Islet precursor cell (in vitro differentiated cells): ENCODE data around the gene TMTC2.

Source experiments
- DNase-seq: peaks from one replicate; pipeline ENCODE4 v3.0.0-alpha.2; 2018

The TMTC2 gene

GRCh38 chr12:83031196-83031595 lies 344.5 kb downstream of the TMTC2 start:
- DNase-seq = no peak

- DNase-seq = no peak
Observed at GRCh38 chr12:83036847-83037246, 350.1 kb downstream of the TMTC2 start.

GRCh38 chr12:83039413-83039812 lies 352.7 kb downstream of the TMTC2 start:
- DNase-seq = no peak

- no peak for DNase-seq
Observed at GRCh38 chr12:83040339-83040738, 353.6 kb downstream of the TMTC2 start.

GRCh38 chr12:83040991-83041390 lies 354.3 kb downstream of the TMTC2 start:
- DNase-seq = no peak

- no peak for DNase-seq
Observed at GRCh38 chr12:83042441-83043200, 355.9 kb downstream of the TMTC2 start.

- DNase-seq = no peak
Observed at GRCh38 chr12:83044736-83045135, 358.0 kb downstream of the TMTC2 start.

- no peak for DNase-seq
Observed at GRCh38 chr12:83046019-83046418, 359.3 kb downstream of the TMTC2 start.

GRCh38 chr12:83049306-83049705 lies 362.6 kb downstream of the TMTC2 start:
- no peak for DNase-seq

GRCh38 chr12:83052890-83053541 lies 366.3 kb downstream of the TMTC2 start:
- DNase-seq = no peak

GRCh38 chr12:83057436-83057835 lies 370.7 kb downstream of the TMTC2 start:
- no peak for DNase-seq

GRCh38 chr12:83059107-83059506 lies 372.4 kb downstream of the TMTC2 start:
- no peak for DNase-seq

GRCh38 chr12:83065562-83065961 lies 378.9 kb downstream of the TMTC2 start:
- no peak for DNase-seq

- DNase-seq = no peak
Observed at GRCh38 chr12:83067981-83068380, 381.3 kb downstream of the TMTC2 start.

- DNase-seq = peak; percentile 64
Observed at GRCh38 chr12:83074358-83074894, 387.7 kb downstream of the TMTC2 start.

- DNase-seq = no peak
Observed at GRCh38 chr12:83075471-83075870, 388.8 kb downstream of the TMTC2 start.

- DNase-seq = no peak
Observed at GRCh38 chr12:83077041-83077440, 390.3 kb downstream of the TMTC2 start.

- no peak for DNase-seq
Observed at GRCh38 chr12:83082690-83083276, 396.1 kb downstream of the TMTC2 start.

GRCh38 chr12:83083616-83084015 lies 396.9 kb downstream of the TMTC2 start:
- DNase-seq = no peak

- no peak for DNase-seq
Observed at GRCh38 chr12:83084516-83085234, 398.0 kb downstream of the TMTC2 start.

GRCh38 chr12:83086023-83086422 lies 399.3 kb downstream of the TMTC2 start:
- no peak for DNase-seq

GRCh38 chr12:83089575-83089974 lies 402.9 kb downstream of the TMTC2 start:
- no peak for DNase-seq

GRCh38 chr12:83092129-83092528 lies 405.4 kb downstream of the TMTC2 start:
- DNase-seq = no peak
